Ishikawa (cell line): Measurements from ENCODE around the gene KIAA1614.
A peak's percentile ranks its signal among the peaks of the same experiment; 100 is the strongest.

Source experiments
- CEBPB ChIP-seq: IDR thresholded peaks from 2 replicates; pipeline ENCODE4 v1.6.1; 2012
- CREB1 ChIP-seq: IDR thresholded peaks from 2 replicates; pipeline ENCODE4 v1.6.1; 2012; ENCODE audit warnings: low read depth
- EGR1 ChIP-seq: IDR thresholded peaks from 2 replicates; pipeline ENCODE4 v1.6.1; 2012
- EP300 ChIP-seq: IDR thresholded peaks from 2 replicates; pipeline ENCODE4 v1.6.1; 2012; ENCODE audit warnings: borderline replicate concordance
- FOXM1 ChIP-seq: IDR thresholded peaks from 2 replicates; pipeline ENCODE4 v1.6.1; 2012; ENCODE audit warnings: low read depth, borderline replicate concordance
- NFIC ChIP-seq: IDR thresholded peaks from 2 replicates; pipeline ENCODE4 v1.6.1; 2012
- RAD21 ChIP-seq: IDR thresholded peaks from 2 replicates; pipeline ENCODE4 v1.6.1; 2012; ENCODE audit warnings: low read depth
- TAF1 ChIP-seq: IDR thresholded peaks from 2 replicates; pipeline ENCODE4 v1.6.1; 2012; ENCODE audit warnings: low read depth, mild to moderate bottlenecking
- TCF12 ChIP-seq: IDR thresholded peaks from 2 replicates; pipeline ENCODE4 v1.6.1; 2012; ENCODE audit warnings: low read depth
- TEAD4 ChIP-seq: IDR thresholded peaks from 2 replicates; pipeline ENCODE4 v1.6.1; 2012
- YY1 ChIP-seq: IDR thresholded peaks from 2 replicates; pipeline ENCODE4 v1.6.1; 2012; ENCODE audit warnings: low read depth
- ZBTB7A ChIP-seq: IDR thresholded peaks from 2 replicates; pipeline ENCODE4 v1.6.1; 2012; ENCODE audit warnings: low read depth
- TF ChIP-seq, protein P1 (sequence below): IDR thresholded peaks from 2 replicates; pipeline ENCODE4 v1.6.1; 2012
- TF ChIP-seq, protein P2 (sequence below): IDR thresholded peaks from 2 replicates; pipeline ENCODE4 v1.6.1; 2012
- TF ChIP-seq, protein P3 (sequence below): IDR thresholded peaks from 2 replicates; pipeline ENCODE4 v1.6.1; 2012; ENCODE audit warnings: low read depth, mild to moderate bottlenecking

Gene KIAA1614

DNA sequence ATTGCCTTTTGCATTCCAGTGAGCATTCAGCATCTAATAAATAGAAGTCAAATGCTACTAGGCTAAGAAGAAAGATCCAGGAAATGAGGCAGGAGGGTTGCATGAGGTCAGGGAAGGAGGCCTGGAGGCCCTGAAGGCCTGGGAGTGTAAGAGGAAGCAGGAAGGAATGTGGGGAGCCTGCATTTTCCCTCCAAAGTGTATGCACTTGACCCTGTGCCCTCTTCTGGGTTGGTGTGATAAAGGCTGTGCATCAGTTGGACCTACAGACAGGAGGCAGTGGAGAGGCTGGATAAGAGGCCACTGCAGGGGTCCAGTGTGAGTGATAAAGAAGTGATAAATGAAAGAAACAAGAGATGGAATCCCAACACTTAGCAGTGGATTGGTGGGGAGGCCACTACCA lies 20.4 kb downstream of the KIAA1614 start:
- TF ChIP-seq TEAD4 (no peak), TAF1 (no peak), YY1 (no peak), EGR1 (no peak), ZBTB7A (no peak), TCF12 (no peak), NFIC (no peak), CREB1 (no peak), RAD21 (no peak), FOXM1 (no peak), CEBPB (no peak)
- TF ChIP-seq, protein P1, sequence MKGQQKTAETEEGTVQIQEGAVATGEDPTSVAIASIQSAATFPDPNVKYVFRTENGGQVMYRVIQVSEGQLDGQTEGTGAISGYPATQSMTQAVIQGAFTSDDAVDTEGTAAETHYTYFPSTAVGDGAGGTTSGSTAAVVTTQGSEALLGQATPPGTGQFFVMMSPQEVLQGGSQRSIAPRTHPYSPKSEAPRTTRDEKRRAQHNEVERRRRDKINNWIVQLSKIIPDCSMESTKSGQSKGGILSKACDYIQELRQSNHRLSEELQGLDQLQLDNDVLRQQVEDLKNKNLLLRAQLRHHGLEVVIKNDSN: no peak
- TF ChIP-seq, protein P2, sequence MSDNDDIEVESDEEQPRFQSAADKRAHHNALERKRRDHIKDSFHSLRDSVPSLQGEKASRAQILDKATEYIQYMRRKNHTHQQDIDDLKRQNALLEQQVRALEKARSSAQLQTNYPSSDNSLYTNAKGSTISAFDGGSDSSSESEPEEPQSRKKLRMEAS: no peak

DNA sequence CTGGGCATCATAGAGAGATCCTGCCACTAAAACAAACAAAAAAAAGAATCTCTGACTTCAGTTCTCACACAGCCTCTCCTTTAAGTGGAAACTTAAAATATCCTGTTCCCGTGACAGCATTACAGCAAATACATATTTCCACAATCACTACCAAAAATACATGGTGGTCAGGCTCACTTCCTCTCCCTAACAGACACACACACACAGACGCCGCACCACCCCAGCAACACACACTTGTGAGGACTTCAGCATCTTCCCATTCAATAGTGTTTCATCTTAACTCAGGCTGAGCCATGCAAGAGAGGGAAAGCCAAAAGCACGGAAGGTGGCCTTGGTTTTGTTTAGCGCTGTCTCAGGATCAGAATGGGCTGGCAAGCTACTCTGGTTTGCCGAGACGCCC lies 21.9 kb downstream of the KIAA1614 start:
- TF ChIP-seq FOXM1 (no peak), TAF1 (no peak), NFIC (no peak), TCF12 (no peak)
- TF ChIP-seq, protein P2: no peak
- TF ChIP-seq, protein P1: no peak
- TF ChIP-seq, protein P3, sequence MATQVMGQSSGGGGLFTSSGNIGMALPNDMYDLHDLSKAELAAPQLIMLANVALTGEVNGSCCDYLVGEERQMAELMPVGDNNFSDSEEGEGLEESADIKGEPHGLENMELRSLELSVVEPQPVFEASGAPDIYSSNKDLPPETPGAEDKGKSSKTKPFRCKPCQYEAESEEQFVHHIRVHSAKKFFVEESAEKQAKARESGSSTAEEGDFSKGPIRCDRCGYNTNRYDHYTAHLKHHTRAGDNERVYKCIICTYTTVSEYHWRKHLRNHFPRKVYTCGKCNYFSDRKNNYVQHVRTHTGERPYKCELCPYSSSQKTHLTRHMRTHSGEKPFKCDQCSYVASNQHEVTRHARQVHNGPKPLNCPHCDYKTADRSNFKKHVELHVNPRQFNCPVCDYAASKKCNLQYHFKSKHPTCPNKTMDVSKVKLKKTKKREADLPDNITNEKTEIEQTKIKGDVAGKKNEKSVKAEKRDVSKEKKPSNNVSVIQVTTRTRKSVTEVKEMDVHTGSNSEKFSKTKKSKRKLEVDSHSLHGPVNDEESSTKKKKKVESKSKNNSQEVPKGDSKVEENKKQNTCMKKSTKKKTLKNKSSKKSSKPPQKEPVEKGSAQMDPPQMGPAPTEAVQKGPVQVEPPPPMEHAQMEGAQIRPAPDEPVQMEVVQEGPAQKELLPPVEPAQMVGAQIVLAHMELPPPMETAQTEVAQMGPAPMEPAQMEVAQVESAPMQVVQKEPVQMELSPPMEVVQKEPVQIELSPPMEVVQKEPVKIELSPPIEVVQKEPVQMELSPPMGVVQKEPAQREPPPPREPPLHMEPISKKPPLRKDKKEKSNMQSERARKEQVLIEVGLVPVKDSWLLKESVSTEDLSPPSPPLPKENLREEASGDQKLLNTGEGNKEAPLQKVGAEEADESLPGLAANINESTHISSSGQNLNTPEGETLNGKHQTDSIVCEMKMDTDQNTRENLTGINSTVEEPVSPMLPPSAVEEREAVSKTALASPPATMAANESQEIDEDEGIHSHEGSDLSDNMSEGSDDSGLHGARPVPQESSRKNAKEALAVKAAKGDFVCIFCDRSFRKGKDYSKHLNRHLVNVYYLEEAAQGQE: no peak

DNA sequence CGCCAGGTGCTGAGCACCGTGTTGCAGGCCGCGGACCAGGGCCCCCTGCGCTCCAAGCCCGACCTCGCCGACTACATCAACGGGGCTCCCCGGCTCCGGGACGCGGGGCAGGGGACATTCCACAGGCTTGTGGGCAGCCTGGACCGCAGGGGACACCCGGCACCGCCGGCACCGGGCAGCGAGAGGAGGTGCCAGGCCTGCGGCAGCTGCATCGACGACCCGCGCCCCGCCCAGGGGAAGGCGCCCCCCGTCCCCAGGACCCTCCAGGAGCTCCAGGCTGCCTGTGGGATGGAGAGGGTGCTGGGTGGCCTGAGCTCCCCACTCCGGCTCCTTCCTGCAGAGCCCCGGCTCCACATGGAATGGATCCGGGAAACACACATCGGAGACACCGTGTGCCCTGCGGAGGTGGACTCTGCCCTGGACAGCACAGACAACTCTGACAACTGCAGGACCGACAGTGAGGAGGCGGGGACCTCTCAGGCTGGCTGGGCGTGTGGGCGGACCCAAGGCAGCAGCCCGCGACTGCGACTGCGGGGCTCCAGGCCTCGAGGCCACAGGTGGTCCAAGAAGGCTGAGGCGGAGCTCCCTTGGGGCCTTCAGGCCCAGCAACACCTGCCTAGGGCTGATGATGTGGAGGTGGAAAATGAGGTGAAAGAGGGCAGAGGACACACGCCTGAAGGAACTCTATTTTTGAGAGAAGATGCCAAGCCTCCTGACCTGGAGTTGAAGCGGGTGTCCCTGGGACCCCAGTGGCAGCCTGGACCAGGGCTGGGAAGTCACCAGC lies 22.8 kb downstream of the KIAA1614 start:
- no peak for TF ChIP-seq TAF1
- no peak for TF ChIP-seq NFIC
- TF ChIP-seq TCF12: no peak
- TF ChIP-seq EGR1: peak; percentile 43; the same call in 1 of the 2 replicates
- TF ChIP-seq CREB1: no peak
- TF ChIP-seq, protein P3: no peak
- TF ChIP-seq, protein P2: no peak

DNA sequence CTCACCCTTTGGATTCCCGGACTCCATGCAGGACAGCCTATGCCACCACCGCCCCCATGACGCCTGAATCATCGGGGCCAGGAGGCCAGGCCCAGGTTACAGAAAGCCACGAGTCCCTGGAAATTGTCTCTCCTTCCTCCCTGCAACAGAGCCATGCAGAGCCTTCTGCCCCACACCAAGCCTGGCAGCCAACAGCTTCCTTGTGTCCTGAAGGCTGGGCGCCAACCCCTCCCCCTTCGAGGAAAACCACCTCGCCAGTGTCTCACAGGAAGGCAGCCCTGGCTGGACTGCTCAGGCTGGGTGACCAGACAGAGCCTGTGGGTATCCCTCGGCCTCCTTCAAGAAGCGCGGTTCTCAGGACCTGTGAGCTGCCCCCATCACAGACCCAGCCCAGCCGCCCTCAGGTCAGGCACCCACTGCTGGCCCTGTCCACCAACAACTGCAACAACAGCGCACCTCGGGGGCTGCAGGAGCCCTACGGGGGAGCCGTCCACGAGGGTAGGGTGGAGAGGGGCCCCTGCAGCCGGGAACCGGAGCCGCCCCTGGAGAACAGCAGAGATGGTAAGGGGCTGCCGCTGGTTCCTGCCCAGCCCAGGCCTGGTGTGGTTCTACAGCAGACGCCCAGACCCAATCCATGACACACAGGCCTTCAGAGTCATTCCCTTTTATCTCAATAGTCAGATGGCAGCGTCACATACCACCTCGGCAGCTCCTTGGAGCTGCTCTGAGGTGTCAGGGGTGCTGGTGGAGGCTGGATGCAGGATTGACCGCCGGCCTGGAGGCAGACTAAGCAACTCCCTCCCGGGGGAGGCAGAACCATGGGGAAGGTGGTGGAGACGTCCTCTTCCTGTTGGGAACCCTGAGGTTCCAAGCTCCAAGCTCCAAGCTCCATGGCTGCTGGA lies 23.7 kb downstream of the KIAA1614 start:
- TF ChIP-seq EP300 (no peak), EGR1 (no peak), TEAD4 (no peak), TCF12 (no peak), CREB1 (no peak)
- TF ChIP-seq, protein P2: no peak
- TF ChIP-seq, protein P3: no peak
